Measurements from ENCODE around the gene MYMK. TPM values are rescaled to one million over a fixed set of nuclear protein-coding genes. Genes with fewer than 3 reads are reported as not detected.

Gene MYMK
- polyA plus RNA-seq, 3 donors, result not detected

DNA sequence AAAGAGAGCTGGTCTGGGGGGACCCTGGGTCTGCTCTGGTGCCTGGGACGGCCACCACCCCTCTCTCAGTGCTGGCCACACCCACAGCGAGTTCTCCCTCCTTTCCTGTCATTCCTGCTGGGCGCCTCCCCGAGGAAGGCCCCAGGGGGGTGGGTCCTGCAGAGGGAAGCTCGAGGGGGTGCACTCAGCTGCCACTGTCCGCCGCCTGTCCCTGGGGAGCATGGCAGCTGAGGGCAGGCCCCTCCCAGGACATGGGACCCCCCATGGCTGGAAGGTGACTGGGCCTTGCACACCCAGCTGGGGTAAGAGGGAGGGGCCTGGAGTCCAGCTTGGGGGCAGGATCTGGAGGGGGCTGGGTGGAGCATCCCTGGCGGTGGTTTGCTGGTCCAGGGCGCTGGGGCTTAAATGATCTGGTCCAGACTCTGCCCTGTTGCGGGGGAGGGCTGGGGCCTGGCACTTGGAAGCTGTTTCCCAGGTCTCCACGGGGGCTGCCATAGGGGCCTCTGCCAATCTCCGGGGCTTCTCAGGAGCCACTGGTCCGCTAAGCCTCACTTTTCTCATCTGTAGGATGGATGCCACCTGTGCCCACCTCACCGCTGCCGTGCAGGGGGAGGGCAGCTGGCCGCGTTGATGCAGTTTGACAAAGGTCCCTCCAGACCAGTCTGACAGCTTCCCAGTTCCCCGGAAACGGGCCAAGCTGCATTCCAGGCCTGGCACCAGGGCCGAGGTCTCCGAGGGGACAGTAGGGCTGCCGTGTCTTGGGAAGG, 39.9 kb downstream of the MYMK start:
- Mint-ChIP-seq H3K4me1 (peaks cover 5% of the 10 kb centered on the region), H3K4me3 (no peak overlapping the region), H3K36me3 (no peaks in the 10 kb centered on the region), H3K27ac (no peak overlapping the region), H3K9me3 (peaks cover 0 to 3% (median 0%) of the 10 kb centered on the region in 7 donors), H3K27me3 (ENCODE audit: low read depth in 3 of 3) (peaks cover 25 to 37% (median 30%) of the 10 kb centered on the region in 3 donors)
- Histone ChIP-seq H3K4me2 (replicated peaks; ENCODE audit: extremely low read depth, low read length, poor library complexity, severe bottlenecking) (no peak overlapping the region), H3K79me2 (ENCODE audit: insufficient read depth, low read length) (no peaks in the 10 kb centered on the region), H4K20me1 (ENCODE audit: insufficient read depth, low read length) (no peaks in the 10 kb centered on the region), H2AFZ (ENCODE audit: insufficient read depth, low read depth, low read length, poor library complexity, severe bottlenecking) (no peak overlapping the region), H3K27ac (ENCODE audit: low read depth in 1 of 2, low read length in 2 of 2) (no peak overlapping the region), H3K27me3 (ENCODE audit: control insufficient read depth in 2 of 2, insufficient read depth in 2 of 2, low read length in 2 of 2) (peaks cover 0 to 9% of the 10 kb centered on the region in 2 donors), H3K4me1 (ENCODE audit: control insufficient read depth in 1 of 2, insufficient read depth in 2 of 2, low read length in 2 of 2) (peaks cover 6 to 8% of the 10 kb centered on the region in 2 donors), H3K4me3 (replicated peaks in 1 of 3; ENCODE audit: low read depth in 2 of 3, low read length in 3 of 3) (no peak overlapping the region), H3K36me3 (replicated peaks in 1 of 2; ENCODE audit: control insufficient read depth in 1 of 2, insufficient read depth in 2 of 2, low read length in 2 of 2) (no peaks in the 10 kb centered on the region), H3K9me3 (replicated peaks in 1 of 2; ENCODE audit: control insufficient read depth in 1 of 2, insufficient read depth in 1 of 2, low read length in 2 of 2) (no peaks in the 10 kb centered on the region), H3K9ac (ENCODE audit: insufficient read depth, low read length, poor library complexity, severe bottlenecking) (no peak overlapping the region)
- intact Hi-C loops (cut with micrococcal nuclease), result loop anchor here in 1 of 2 donors (10.0 kb wide), 1 partner anchor 460 kb away; no protein-coding TSS in a partner anchor
- 90% methylated on average over 15 of the region's 22 CpGs for WGBS (ENCODE audit: insufficient coverage)
- no peak for DNase-seq
- TF ChIP-seq, protein P1, sequence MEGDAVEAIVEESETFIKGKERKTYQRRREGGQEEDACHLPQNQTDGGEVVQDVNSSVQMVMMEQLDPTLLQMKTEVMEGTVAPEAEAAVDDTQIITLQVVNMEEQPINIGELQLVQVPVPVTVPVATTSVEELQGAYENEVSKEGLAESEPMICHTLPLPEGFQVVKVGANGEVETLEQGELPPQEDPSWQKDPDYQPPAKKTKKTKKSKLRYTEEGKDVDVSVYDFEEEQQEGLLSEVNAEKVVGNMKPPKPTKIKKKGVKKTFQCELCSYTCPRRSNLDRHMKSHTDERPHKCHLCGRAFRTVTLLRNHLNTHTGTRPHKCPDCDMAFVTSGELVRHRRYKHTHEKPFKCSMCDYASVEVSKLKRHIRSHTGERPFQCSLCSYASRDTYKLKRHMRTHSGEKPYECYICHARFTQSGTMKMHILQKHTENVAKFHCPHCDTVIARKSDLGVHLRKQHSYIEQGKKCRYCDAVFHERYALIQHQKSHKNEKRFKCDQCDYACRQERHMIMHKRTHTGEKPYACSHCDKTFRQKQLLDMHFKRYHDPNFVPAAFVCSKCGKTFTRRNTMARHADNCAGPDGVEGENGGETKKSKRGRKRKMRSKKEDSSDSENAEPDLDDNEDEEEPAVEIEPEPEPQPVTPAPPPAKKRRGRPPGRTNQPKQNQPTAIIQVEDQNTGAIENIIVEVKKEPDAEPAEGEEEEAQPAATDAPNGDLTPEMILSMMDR (IDR thresholded peaks at IDR 0.05), result no peak

DNA sequence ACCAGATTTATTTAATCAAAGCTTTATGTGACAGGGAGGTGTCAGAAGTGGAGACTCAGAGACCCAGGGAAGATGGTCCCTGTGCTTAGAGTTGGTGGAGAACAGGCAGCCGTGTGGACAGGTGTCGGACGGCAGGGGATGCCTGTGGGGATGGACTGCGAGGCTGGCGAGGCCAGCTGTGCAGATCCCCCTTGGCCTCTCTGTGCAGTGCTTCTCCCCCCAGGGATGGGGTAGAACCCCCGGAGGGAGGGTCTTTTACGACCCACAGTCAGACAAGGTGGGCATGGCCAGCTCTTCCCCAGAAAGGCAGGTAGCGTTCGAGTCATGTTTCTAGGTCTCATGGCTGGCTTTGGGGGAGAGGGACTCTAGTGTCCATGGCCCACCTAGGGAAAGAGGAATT, 41.1 kb downstream of the MYMK start:
- H3K9me3 ChIP-seq (replicated peaks in 1 of 2; ENCODE audit: control insufficient read depth in 1 of 2, insufficient read depth in 1 of 2, low read length in 2 of 2), result no peaks in the 10 kb centered on the region
- peaks cover 11% of the 10 kb centered on the region for H3K4me1 Mint-ChIP-seq
- 98% methylated on average over 4 of the region's 9 CpGs for WGBS (ENCODE audit: insufficient coverage)

More for the DNA sequence above, 41.1 kb downstream of the MYMK start:
- Mint-ChIP-seq H3K27ac (no peak overlapping the region), H3K9me3 (peaks cover 0 to 3% (median 0%) of the 10 kb centered on the region in 7 donors), H3K27me3 (ENCODE audit: low read depth in 3 of 3) (peaks cover 31 to 46% (median 37%) of the 10 kb centered on the region in 3 donors), H3K4me3 (no peak overlapping the region), H3K36me3 (no peaks in the 10 kb centered on the region)
- H4K20me1 ChIP-seq (ENCODE audit: insufficient read depth, low read length), result peaks cover 3% of the 10 kb centered on the region
- H3K79me2 ChIP-seq (ENCODE audit: insufficient read depth, low read length), result peaks cover 4% of the 10 kb centered on the region
- H3K4me1 ChIP-seq (ENCODE audit: control insufficient read depth in 1 of 2, insufficient read depth in 2 of 2, low read length in 2 of 2), result peaks cover 13 to 19% of the 10 kb centered on the region in 2 donors
- TF ChIP-seq, protein P1 (IDR thresholded peaks at IDR 0.05), result no peak
- H3K4me2 ChIP-seq (replicated peaks; ENCODE audit: extremely low read depth, low read length, poor library complexity, severe bottlenecking), result no peak overlapping the region
- H3K36me3 ChIP-seq (replicated peaks in 1 of 2; ENCODE audit: control insufficient read depth in 1 of 2, insufficient read depth in 2 of 2, low read length in 2 of 2), result no peaks in the 10 kb centered on the region
- H2AFZ ChIP-seq (ENCODE audit: insufficient read depth, low read depth, low read length, poor library complexity, severe bottlenecking), result no peak overlapping the region
- H3K27ac ChIP-seq (ENCODE audit: low read depth in 1 of 2, low read length in 2 of 2), result no peak overlapping the region
- intact Hi-C loops (cut with micrococcal nuclease), result loop anchor here in 1 of 2 donors (10.0 kb wide), 1 partner anchor 459 kb away; no protein-coding TSS in a partner anchor
- no peak overlapping the region for H3K4me3 ChIP-seq (replicated peaks in 1 of 3; ENCODE audit: low read depth in 2 of 3, low read length in 3 of 3)
- H3K27me3 ChIP-seq (ENCODE audit: control insufficient read depth in 2 of 2, insufficient read depth in 2 of 2, low read length in 2 of 2), result peaks cover 0 to 15% of the 10 kb centered on the region in 2 donors
- DNase-seq, result no peak
- H3K9ac ChIP-seq (ENCODE audit: insufficient read depth, low read length, poor library complexity, severe bottlenecking), result no peak overlapping the region

Measured in CD14-positive monocyte (primary cell).